DND-41 (cell line): Measurements from ENCODE around the gene RPL29.

Experiments used
- ATAC-seq: fragments of 200-7000 bp; cut with Tn5 transposase; 3 replicates; pipeline ENCODE4 v1.9.1; 2021; ENCODE audit warnings: low read depth; ENCODE audit not compliant: insufficient read depth
- DNase-seq: peaks from one replicate; pipeline ENCODE4 v3.0.0-alpha.2; 2020
- H2AFZ ChIP-seq: 2 replicates; pipeline ENCODE4 v1.6.0; 2012; ENCODE audit warnings: low read depth, low read length
- H3K27ac ChIP-seq: 2 replicates; pipeline ENCODE4 v1.5.1; 2012; ENCODE audit warnings: low read length, inconsistent platforms
- H3K27me3 ChIP-seq: fragments of 200-600 bp; sonication (generic); 2 replicates; pipeline ENCODE4 v1.6.0; 2012; ENCODE audit warnings: low read length, mild to moderate bottlenecking, inconsistent platforms; ENCODE audit not compliant: insufficient read depth, poor library complexity
- H3K36me3 ChIP-seq: 2 replicates; pipeline ENCODE4 v1.5.1; 2012; ENCODE audit warnings: low read length, inconsistent platforms; ENCODE audit not compliant: insufficient read depth
- H3K4me1 ChIP-seq: 2 replicates; pipeline ENCODE4 v1.5.1; 2012; ENCODE audit warnings: mild to moderate bottlenecking, low read length; ENCODE audit not compliant: insufficient read depth
- H3K4me2 ChIP-seq: 2 replicates; pipeline ENCODE4 v1.6.0; 2012; ENCODE audit warnings: mild to moderate bottlenecking, moderate library complexity, low read length, inconsistent platforms; ENCODE audit not compliant: insufficient read depth
- H3K4me3 ChIP-seq, 2 experiments: fragments of 200-600 bp in 1 of 2; shearing (Covaris generic) in 1 of 2; 2 replicates each; pipeline ENCODE4 v1.5.1; 2012 to 2016; ENCODE audit warnings: inconsistent platforms in 2 of 2, low read length in 2 of 2, mild to moderate bottlenecking in 2 of 2, low read depth in 1 of 2, moderate library complexity in 1 of 2
- H3K79me2 ChIP-seq: 2 replicates; pipeline ENCODE4 v1.6.0; 2012; ENCODE audit warnings: low read length, inconsistent platforms; ENCODE audit not compliant: insufficient read depth
- H3K9ac ChIP-seq: 2 replicates; pipeline ENCODE4 v1.6.0; 2012; ENCODE audit warnings: low read depth, mild to moderate bottlenecking, inconsistent platforms, low read length, moderate library complexity
- H3K9me3 ChIP-seq: 2 replicates; pipeline ENCODE4 v1.5.1; 2012; ENCODE audit warnings: low read length, moderate library complexity, mild to moderate bottlenecking, inconsistent platforms; ENCODE audit not compliant: insufficient read depth, severe bottlenecking
- H4K20me1 ChIP-seq: 2 replicates; pipeline ENCODE4 v1.6.0; 2012; ENCODE audit warnings: low read length; ENCODE audit not compliant: insufficient read depth
- EZH2 ChIP-seq: IDR thresholded peaks from 3 replicates; pipeline ENCODE4 v1.6.1; 2012; ENCODE audit warnings: borderline replicate concordance, low read depth, mild to moderate bottlenecking, moderate library complexity, low read length, inconsistent platforms; ENCODE audit not compliant: severe bottlenecking
- TF ChIP-seq, protein P1 (sequence below): IDR thresholded peaks from 2 replicates; pipeline ENCODE4 v1.5.1; 2012; ENCODE audit warnings: borderline replicate concordance, low read length, moderate library complexity, mild to moderate bottlenecking; ENCODE audit not compliant: poor library complexity, severe bottlenecking; ENCODE audit errors: extremely low read depth

Gene RPL29

DNA sequence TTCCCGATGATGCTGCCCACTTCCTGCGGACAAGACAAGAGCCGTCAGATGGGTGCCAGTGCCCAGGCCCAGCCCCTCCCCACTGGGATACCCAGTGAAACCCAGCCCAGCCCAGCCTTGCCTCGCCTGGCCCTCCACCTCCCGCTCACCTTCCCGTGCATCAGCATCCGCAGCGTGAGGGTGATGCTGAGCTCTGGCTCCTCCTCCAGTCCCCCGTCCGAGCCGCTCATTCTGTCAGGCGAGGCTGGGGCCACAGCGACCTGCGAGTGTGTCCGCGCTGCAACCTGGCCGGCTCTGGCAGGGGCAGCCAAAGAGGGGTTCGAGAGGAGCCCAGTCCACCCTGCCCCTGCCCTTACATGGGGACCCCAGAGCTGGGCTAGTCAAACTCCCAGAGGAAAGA lies 34.7 kb downstream of the RPL29 start:
- no peak overlapping the region for H3K27ac ChIP-seq
- H3K79me2 ChIP-seq: no peaks in the 10 kb centered on the region
- peaks cover under 1% of the 10 kb centered on the region; the same call in 1 of the 2 replicates for H3K4me1 ChIP-seq
- no peak overlapping the region for H3K4me3 ChIP-seq
- H2AFZ ChIP-seq: no peak overlapping the region
- no peaks in the 10 kb centered on the region for H3K27me3 ChIP-seq
- H3K9me3 ChIP-seq: no peaks in the 10 kb centered on the region
- no peak for ATAC-seq
- H3K36me3 ChIP-seq: no peaks in the 10 kb centered on the region
- TF ChIP-seq, protein P1, sequence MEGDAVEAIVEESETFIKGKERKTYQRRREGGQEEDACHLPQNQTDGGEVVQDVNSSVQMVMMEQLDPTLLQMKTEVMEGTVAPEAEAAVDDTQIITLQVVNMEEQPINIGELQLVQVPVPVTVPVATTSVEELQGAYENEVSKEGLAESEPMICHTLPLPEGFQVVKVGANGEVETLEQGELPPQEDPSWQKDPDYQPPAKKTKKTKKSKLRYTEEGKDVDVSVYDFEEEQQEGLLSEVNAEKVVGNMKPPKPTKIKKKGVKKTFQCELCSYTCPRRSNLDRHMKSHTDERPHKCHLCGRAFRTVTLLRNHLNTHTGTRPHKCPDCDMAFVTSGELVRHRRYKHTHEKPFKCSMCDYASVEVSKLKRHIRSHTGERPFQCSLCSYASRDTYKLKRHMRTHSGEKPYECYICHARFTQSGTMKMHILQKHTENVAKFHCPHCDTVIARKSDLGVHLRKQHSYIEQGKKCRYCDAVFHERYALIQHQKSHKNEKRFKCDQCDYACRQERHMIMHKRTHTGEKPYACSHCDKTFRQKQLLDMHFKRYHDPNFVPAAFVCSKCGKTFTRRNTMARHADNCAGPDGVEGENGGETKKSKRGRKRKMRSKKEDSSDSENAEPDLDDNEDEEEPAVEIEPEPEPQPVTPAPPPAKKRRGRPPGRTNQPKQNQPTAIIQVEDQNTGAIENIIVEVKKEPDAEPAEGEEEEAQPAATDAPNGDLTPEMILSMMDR: no peak
- no peak for TF ChIP-seq EZH2
- H3K4me2 ChIP-seq: no peak overlapping the region
- DNase-seq: no peak
- no peaks in the 10 kb centered on the region for H4K20me1 ChIP-seq
- H3K9ac ChIP-seq: no peak overlapping the region

DNA sequence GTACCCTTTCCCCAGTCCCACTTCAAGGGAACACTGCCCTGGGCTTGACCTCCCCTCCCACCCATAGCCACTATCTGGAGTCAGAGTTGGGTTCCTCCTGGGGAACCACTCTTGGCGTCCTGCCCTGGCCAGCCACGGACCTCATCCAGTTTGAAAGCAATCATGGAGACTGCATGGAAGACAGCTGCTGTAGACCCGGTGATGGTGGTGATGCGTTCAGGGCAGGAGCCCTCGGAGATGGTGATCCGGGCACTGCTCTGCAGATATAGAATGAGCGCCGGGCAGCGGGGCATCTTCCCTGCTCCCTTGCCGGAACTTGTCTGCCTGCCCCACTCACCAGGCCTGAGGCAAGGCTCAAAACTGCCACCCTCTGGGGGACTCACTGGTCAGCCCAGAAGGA lies 35.3 kb downstream of the RPL29 start:
- Histone ChIP-seq H3K4me1 (no peaks in the 10 kb centered on the region), H3K27ac (no peak overlapping the region), H2AFZ (no peak overlapping the region), H3K79me2 (no peaks in the 10 kb centered on the region), H3K9me3 (no peaks in the 10 kb centered on the region), H4K20me1 (no peaks in the 10 kb centered on the region), H3K4me2 (no peak overlapping the region), H3K4me3 (no peak overlapping the region), H3K9ac (no peak overlapping the region), H3K27me3 (no peaks in the 10 kb centered on the region), H3K36me3 (no peaks in the 10 kb centered on the region)
- ATAC-seq (no peak), DNase-seq (no peak)
- TF ChIP-seq, protein P1: no peak
- TF ChIP-seq EZH2: no peak

DNA sequence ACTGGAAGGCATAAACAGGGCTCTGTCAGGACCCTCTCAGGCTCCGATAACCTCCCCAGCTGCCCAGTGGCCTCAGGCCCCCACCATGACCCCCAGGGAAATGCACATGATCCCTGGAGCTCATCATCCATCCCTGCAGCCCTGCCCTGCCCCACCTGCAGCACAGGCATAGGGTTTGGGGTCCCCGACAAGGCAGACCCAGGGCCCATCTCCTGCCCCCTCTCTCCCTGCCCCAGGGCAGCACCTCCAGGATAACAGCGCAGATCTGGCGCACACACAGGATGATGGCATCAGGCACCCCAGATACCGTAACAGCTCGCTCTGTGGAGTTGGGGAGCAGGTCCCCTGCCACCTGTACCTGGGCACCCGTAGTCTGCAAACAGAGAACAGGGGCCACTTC lies 36.0 kb downstream of the RPL29 start:
- no peaks in the 10 kb centered on the region for H3K4me1 ChIP-seq
- no peak overlapping the region for H3K9ac ChIP-seq
- no peak for DNase-seq
- H3K79me2 ChIP-seq: no peaks in the 10 kb centered on the region
- no peak overlapping the region for H3K27ac ChIP-seq
- TF ChIP-seq EZH2: no peak
- TF ChIP-seq, protein P1: no peak
- H3K4me2 ChIP-seq: no peak overlapping the region
- H3K27me3 ChIP-seq: no peaks in the 10 kb centered on the region
- no peaks in the 10 kb centered on the region for H3K36me3 ChIP-seq
- H3K9me3 ChIP-seq: no peaks in the 10 kb centered on the region
- H2AFZ ChIP-seq: no peak overlapping the region
- H3K4me3 ChIP-seq: no peak overlapping the region
- no peaks in the 10 kb centered on the region for H4K20me1 ChIP-seq
- no peak for ATAC-seq
